Stimulated activated naive CD8-positive, alpha-beta T cell treated with anti-CD3 and anti-CD28 coated beads, Interleukin-15, amount 100 ng/mL, for 72 hours (primary cell): ENCODE data around the gene ASS1.

Experiments used
- ATAC-seq: fragments of 150-1000 bp; cut with Tn5 transposase; 2 replicates; pipeline ENCODE4 v1.10.0; 2021; ENCODE audit warnings: mild to moderate bottlenecking, moderate library complexity
- DNase-seq, 2 donors: peaks; one replicate each; pipeline ENCODE4 v3.0.0; 2021 to 2022
- H3K27ac Mint-ChIP-seq, 2 donors: one replicate each; pipeline ENCODE4 v1.8.0; 2022; ENCODE audit warnings: mild to moderate bottlenecking in 2 of 2, mixed read lengths in 2 of 2, moderate library complexity in 2 of 2
- H3K27me3 Mint-ChIP-seq: one replicate; pipeline ENCODE4 v1.8.0; 2022; ENCODE audit warnings: mixed read lengths
- H3K4me1 Mint-ChIP-seq: one replicate; pipeline ENCODE4 v1.8.0; 2022; ENCODE audit warnings: mild to moderate bottlenecking, mixed read lengths
- H3K4me3 Mint-ChIP-seq, 2 donors: one replicate each; pipeline ENCODE4 v1.8.0; 2022; ENCODE audit warnings: mild to moderate bottlenecking in 2 of 2, mixed read lengths in 2 of 2, moderate library complexity in 1 of 2
- H3K9me3 Mint-ChIP-seq, 2 donors: one replicate each; pipeline ENCODE4 v1.8.0; 2022; ENCODE audit warnings: mixed read lengths in 2 of 2

ASS1 gene

DNA sequence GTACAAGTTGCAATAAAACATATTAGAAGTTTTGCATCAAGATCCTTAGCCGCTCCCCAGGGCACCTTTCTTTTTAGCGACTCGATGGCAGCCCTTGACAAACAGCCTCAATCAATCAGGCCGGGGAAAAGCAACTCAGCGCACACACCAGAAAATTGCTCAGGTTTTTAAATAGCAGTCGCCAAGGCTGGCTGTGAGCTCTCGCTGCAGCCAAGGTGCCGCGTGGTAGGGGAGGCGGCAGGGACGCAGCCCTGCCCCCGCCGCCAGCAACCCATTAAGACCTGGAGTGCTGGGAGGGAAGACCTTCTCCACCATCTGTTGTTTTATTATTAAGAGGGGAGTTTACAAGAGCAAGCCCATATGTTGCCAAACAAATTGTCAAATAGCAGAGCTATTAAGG is 22.6 kb downstream of the ASS1 start:
- Mint-ChIP-seq H3K4me1 (no peaks in the 10 kb centered on the region), H3K4me3 (no peak overlapping the region), H3K27ac (no peak overlapping the region), H3K9me3 (no peaks in the 10 kb centered on the region), H3K27me3 (peaks cover 89% of the 10 kb centered on the region)
- no peak for ATAC-seq
- DNase-seq: no peak

DNA sequence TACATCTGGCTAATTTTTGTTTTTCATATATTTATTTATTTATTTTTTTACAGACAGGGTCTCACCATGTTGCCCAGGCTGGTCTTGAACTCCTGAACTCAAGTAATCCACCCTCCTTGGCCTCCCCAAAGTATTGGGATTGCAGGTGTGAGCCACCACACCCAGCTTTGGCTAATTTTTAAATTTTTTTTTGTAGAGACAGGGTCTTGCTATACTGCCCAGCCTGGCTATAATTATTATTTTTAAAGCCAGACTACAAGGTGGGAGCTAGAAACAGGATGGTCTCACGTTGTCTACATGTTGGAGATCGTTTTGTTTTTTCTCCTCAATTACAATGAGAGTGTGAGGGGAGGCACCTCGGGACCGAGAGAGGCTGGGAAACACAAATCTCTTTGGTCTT is 23.8 kb downstream of the ASS1 start:
- ATAC-seq (no peak), DNase-seq (no peak)
- no peak overlapping the region for H3K4me3 Mint-ChIP-seq
- peaks cover 96% of the 10 kb centered on the region for H3K27me3 Mint-ChIP-seq
- no peak overlapping the region for H3K27ac Mint-ChIP-seq
- no peaks in the 10 kb centered on the region for H3K4me1 Mint-ChIP-seq
- H3K9me3 Mint-ChIP-seq: no peaks in the 10 kb centered on the region

DNA sequence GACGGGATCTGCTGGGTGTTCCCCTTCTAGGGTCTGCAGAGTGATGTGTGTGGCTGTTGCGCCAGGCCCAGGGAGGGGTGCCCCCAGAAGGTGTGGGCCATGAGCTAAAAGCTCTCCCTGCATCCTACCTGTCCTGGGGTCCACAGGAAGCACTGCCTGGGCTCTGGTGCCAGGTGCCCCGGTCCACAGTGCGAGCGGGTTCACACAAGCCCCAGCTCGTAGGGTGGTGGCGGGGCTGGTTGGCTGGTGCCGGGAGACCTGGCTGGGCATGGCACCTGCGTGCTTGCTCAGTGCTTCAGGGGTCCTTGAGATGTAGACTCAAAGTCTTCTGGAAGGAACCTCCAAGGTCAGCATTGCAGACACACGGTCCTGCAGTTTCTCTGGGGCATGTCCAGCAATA is 25.5 kb downstream of the ASS1 start:
- ATAC-seq (no peak), DNase-seq (no peak)
- Mint-ChIP-seq H3K4me1 (no peaks in the 10 kb centered on the region), H3K4me3 (no peak overlapping the region), H3K27ac (no peak overlapping the region), H3K27me3 (peaks cover 90% of the 10 kb centered on the region), H3K9me3 (no peaks in the 10 kb centered on the region)

- H3K27me3 Mint-ChIP-seq: peaks cover 83% of the 10 kb centered on the region
- no peak for ATAC-seq
These were observed 26.2 kb downstream of the ASS1 start for GRCh38 chr9:130470950-130471349.

DNA sequence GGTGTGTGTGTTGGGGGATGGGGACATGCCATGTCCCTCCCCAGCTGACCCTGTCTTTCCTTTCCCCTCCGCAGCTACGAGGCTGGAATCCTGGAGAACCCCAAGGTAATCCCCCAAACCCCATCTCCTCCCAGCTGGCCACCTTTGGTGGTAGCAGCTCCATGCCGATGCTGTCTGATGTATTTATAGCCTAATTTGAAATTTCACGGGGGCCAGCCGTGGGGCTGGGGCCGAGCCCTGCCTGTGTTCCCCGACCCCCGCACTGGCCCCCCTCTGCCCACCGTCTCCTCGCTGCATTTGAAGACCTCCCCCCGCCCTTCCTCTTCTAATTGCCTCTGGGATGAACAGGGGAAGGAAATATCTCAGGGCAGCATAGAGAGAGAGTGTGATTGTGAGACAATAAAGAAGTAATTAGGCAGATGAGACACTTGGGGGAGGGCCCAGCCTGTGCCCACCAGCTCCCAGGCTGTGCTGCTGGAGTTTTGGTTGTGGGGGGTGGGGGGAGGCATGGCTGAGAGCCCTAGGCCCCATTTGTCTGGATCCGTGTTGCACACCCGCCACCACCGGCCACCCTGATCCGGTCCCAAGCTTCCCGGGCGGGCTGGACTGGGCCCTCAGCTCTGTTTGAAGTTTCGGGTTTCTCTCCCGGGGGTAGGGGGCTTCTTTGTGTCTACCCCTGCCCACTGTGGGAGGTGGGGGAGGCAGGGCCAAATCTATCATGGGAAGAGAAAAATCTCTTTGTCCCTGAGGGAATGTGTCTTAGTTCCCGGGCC is 26.8 kb downstream of the ASS1 start:
- Mint-ChIP-seq H3K4me1 (no peaks in the 10 kb centered on the region), H3K4me3 (no peak overlapping the region), H3K9me3 (no peaks in the 10 kb centered on the region), H3K27ac (peak overlapping the region in 1 of 2 donors; percentile 72), H3K27me3 (peaks cover 76% of the 10 kb centered on the region)
- DNase-seq (no peak), ATAC-seq (no peak)

More at GRCh38 chr9:130470950-130471349, 26.2 kb downstream of the ASS1 start:
- H3K4me1 Mint-ChIP-seq: no peaks in the 10 kb centered on the region
- no peak overlapping the region for H3K27ac Mint-ChIP-seq
- no peak overlapping the region for H3K4me3 Mint-ChIP-seq
- no peak for DNase-seq
- no peaks in the 10 kb centered on the region for H3K9me3 Mint-ChIP-seq

- peak overlapping the region in 1 of 2 donors; percentile 72 for H3K27ac Mint-ChIP-seq
- H3K4me3 Mint-ChIP-seq: no peak overlapping the region
- peaks cover 70% of the 10 kb centered on the region for H3K27me3 Mint-ChIP-seq
- DNase-seq (no peak), ATAC-seq (no peak)
- H3K9me3 Mint-ChIP-seq: no peaks in the 10 kb centered on the region
- H3K4me1 Mint-ChIP-seq: no peaks in the 10 kb centered on the region
These were observed 27.5 kb downstream of the ASS1 start for GRCh38 chr9:130472184-130472705.

DNA sequence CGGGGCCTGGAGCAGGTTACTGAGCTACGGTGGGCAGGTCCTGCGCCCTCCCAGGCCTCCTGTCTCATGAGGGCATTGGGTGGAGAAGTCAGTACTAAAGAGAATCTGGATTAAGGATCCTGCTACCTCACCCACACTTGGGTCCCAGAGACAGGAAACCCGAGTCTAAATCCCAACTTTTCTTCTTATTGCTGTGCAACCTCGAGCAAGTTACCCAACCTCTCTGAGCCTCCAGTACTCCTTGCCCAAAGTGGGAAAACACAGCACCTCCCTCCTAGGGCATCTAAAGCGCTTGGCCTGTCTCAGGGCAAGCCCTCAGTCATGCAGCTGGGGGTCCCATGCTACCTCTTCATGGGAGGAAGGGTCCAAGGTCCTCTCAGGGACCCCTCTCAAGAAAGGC is 28.2 kb downstream of the ASS1 start:
- Mint-ChIP-seq H3K27me3 (peaks cover 62% of the 10 kb centered on the region), H3K27ac (no peak overlapping the region), H3K4me3 (no peak overlapping the region), H3K4me1 (no peaks in the 10 kb centered on the region), H3K9me3 (no peaks in the 10 kb centered on the region)
- ATAC-seq (no peak), DNase-seq (no peak)

DNA sequence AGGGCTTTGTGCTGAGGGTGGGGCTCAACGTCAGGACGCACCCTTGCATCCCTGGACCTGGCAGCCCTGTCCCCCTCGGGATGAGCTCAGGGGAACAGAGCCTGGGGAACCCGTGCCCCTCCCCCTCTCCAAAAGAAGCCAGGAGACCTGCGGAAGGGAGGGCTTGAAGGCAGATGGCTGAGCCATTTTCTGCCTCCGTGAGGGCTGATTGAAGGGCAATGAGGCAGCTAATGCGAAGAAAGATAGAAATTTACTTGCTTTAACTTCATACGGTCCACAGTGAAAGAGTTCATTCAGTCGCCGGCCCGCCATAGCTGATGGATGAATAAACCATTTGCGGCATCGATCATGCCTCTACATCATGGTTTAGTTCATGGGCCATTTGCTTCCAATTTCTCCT is 28.8 kb downstream of the ASS1 start:
- H3K27me3 Mint-ChIP-seq: peaks cover 57% of the 10 kb centered on the region
- ATAC-seq (no peak), DNase-seq (no peak)
- H3K4me1 Mint-ChIP-seq: no peaks in the 10 kb centered on the region
- H3K9me3 Mint-ChIP-seq: no peaks in the 10 kb centered on the region
- no peak overlapping the region for H3K27ac Mint-ChIP-seq
- H3K4me3 Mint-ChIP-seq: no peak overlapping the region

DNA sequence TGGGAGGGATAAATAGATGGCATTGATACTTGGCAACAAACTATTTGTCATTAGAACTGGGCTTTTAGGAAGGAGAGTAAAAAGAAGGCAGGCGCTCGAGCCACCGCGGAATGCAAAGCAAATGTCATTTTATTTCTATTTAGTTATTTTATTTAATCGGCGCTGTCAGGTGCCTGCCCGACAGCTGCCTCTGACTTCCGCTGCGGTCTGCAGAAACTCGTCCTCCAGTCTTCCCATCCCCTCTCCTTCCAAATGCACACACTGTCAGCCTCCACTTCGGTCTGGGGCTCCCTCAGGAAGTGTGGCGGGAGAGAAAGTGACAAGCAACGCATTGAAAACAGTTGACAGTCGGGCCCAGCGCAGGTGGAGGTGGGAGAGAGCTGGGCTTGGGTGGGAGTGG is 29.3 kb downstream of the ASS1 start:
- DNase-seq: no peak
- no peak for ATAC-seq
- Mint-ChIP-seq H3K9me3 (no peaks in the 10 kb centered on the region), H3K27me3 (peaks cover 52% of the 10 kb centered on the region), H3K4me3 (no peak overlapping the region), H3K4me1 (no peaks in the 10 kb centered on the region), H3K27ac (no peak overlapping the region)

- Mint-ChIP-seq H3K9me3 (no peaks in the 10 kb centered on the region), H3K27ac (no peak overlapping the region), H3K4me1 (no peaks in the 10 kb centered on the region), H3K4me3 (no peak overlapping the region), H3K27me3 (peaks cover 34% of the 10 kb centered on the region)
- ATAC-seq: no peak
- DNase-seq: no peak
These were observed 31.5 kb downstream of the ASS1 start for GRCh38 chr9:130476151-130476730.

DNA sequence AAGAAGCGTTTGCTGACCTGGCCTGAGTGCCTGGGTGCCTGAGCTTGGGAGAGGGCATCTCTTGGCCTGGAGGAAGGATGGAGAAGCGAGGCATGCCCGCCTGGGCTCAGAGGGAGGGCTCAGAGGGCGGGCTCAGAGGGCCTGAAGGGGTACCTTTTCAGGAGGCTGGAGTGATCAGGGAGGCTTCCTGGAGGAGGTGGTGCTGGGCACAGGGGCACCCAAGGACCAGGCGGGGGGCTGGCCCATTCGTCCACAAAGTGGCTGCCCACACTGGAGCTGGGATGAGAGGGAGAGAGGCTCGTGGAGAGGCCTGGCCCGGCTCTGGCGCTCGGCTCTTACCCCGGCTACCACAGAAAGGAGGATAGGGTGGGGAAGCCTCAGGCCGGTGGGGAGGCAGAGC is 32.8 kb downstream of the ASS1 start:
- no peaks in the 10 kb centered on the region for H3K4me1 Mint-ChIP-seq
- no peak overlapping the region for H3K27ac Mint-ChIP-seq
- ATAC-seq: no peak
- DNase-seq: no peak
- no peak overlapping the region for H3K4me3 Mint-ChIP-seq
- H3K9me3 Mint-ChIP-seq: no peaks in the 10 kb centered on the region
- peaks cover 27% of the 10 kb centered on the region for H3K27me3 Mint-ChIP-seq

DNA sequence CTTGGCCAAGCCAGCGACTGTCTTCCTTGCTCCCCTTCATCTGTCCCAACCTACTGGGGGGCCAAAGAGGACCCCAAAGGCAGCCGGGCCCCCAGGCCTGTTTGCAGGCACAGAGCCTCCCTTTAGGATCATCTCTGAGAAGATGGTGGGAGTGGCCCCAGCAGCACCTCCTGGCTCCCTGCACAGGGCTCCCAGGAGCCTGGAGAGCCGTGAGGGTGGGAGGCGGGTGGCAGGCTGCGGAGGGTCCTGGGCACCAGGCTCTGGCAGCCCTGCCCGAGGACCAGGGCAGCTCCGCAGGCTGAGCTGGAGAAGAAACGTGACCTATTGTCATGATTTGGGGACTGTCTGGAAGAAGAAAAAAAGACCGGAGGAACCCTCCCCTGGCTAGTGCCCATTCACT is 33.4 kb downstream of the ASS1 start:
- Mint-ChIP-seq H3K27ac (no peak overlapping the region), H3K27me3 (peaks cover 27% of the 10 kb centered on the region), H3K4me1 (no peaks in the 10 kb centered on the region), H3K9me3 (no peaks in the 10 kb centered on the region), H3K4me3 (no peak overlapping the region)
- ATAC-seq (no peak), DNase-seq (no peak)

DNA sequence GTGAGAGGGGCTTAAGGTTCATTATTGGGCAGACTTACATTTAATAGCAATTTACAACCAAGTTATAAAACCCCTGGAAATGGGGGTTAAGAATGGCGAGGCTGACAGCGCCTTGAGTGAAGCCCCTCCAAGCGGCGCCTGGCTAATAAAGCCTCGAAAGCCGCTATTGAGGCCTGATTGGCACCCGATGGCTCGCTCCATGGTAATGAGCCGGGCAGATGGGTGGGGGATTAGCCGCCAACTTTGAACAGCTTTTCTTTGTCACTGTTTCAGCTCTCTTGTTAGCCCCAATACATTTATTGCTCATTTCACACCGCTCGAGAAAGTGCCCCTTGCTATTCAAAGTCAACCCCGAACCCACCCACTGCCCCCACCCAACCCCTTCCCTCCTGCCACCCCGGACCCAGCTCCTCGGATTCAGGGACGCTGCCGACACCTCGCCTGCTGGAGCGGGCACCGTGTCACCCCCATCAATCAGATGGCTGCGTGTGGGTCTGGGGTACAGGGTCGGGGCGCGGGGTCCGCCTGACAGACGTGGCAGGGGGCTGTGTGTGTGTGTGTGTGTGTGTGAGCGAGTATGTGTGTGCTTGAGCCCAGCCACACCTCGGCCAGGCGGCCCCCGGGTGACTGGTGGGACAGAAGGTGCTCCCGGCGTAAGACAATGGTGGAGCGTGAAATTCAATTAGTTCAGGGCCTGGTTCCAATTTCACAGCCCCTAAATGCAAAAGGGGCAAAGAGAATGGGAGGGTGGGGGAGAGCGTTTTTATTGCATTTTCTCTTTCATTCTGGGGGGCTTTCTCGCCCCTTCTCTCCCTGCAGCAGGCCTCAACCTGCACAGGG is 34.2 kb downstream of the ASS1 start:
- Mint-ChIP-seq H3K4me1 (no peaks in the 10 kb centered on the region), H3K27ac (no peak overlapping the region), H3K4me3 (no peak overlapping the region), H3K27me3 (peaks cover 27% of the 10 kb centered on the region), H3K9me3 (no peaks in the 10 kb centered on the region)
- ATAC-seq (no peak), DNase-seq (no peak)

DNA sequence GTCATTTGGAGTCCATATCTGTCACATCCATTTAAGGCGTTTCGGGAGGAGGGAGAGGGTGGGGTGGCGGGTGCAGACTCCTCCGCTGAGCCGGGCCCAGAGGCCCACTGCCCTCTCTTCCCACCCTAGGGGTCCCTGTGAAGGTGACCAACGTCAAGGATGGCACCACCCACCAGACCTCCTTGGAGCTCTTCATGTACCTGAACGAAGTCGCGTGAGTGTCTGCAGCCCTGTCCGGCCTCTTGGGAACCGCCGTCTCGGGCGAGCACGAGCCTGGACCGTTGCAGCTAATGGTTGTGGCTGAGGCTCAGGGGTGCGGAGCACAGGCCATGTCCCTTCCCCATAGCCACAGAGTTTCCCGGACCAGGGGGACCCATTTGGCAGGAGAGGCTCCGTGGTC is 34.8 kb downstream of the ASS1 start:
- H3K27me3 Mint-ChIP-seq: peaks cover 27% of the 10 kb centered on the region
- no peaks in the 10 kb centered on the region for H3K9me3 Mint-ChIP-seq
- DNase-seq (no peak), ATAC-seq (no peak)
- H3K27ac Mint-ChIP-seq: no peak overlapping the region
- no peaks in the 10 kb centered on the region for H3K4me1 Mint-ChIP-seq
- no peak overlapping the region for H3K4me3 Mint-ChIP-seq

DNA sequence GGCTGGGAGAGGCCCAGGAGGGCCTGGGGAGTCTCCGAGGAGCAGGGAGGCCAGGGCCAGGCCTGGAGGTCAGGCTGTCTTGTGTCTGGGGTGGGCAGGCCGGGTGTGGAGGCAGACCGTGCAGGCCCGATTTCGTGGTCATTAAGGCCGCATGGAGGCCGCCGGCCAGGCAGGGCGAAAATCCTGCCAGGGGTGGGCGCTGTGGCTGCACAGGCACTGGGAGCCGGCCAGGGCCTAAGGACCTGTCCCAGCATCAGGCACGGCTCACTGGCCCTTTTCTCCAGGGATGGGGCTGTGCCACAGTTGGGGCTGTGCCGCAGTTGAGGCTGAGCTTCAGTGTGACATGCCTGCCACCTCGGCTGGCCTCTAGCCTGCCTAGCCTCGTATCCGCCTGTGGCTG is 35.9 kb downstream of the ASS1 start:
- no peak overlapping the region for H3K27ac Mint-ChIP-seq
- DNase-seq (no peak), ATAC-seq (no peak)

GRCh38 chr9:130482463-130482862 is 37.7 kb downstream of the ASS1 start:
- Mint-ChIP-seq H3K27me3 (peaks cover 31% of the 10 kb centered on the region), H3K27ac (peak overlapping the region in 1 of 2 donors; percentile 65), H3K9me3 (no peaks in the 10 kb centered on the region), H3K4me1 (no peaks in the 10 kb centered on the region), H3K4me3 (no peak overlapping the region)
- DNase-seq: no peak
- no peak for ATAC-seq

More for the DNA sequence above, 35.9 kb downstream of the ASS1 start:
- no peak overlapping the region for H3K4me3 Mint-ChIP-seq
- peaks cover 31% of the 10 kb centered on the region for H3K27me3 Mint-ChIP-seq
- no peaks in the 10 kb centered on the region for H3K9me3 Mint-ChIP-seq
- H3K4me1 Mint-ChIP-seq: no peaks in the 10 kb centered on the region
